ENCODE results near the gene ACOXL. TPM values are rescaled to one million over a fixed set of nuclear protein-coding genes. Genes with fewer than 3 reads are reported as not detected.

Gene ACOXL
- total and polyA plus RNA-seq, 10 of the 15 experiments (the other 5 are each of a cell fraction or from before 2014, with no cell fraction given), result 0.05 to 1.3 (median 0.71) TPM

- Histone ChIP-seq H3K4me3 (no peak overlapping the region), H3K9me3 (replicated peaks; ENCODE audit: control insufficient read depth, insufficient read depth, low read length) (no peaks in the 10 kb centered on the region), H3K27me3 (replicated peaks in 1 of 2; ENCODE audit: control insufficient read depth in 2 of 2, insufficient read depth in 2 of 2, low read length in 1 of 2) (no peaks in the 10 kb centered on the region), H3K27ac (ENCODE audit: control insufficient read depth, insufficient read depth) (no peak overlapping the region), H3K4me2 (ENCODE audit: control insufficient read depth, insufficient read depth) (no peak overlapping the region), H2AFZ (ENCODE audit: control insufficient read depth, low read depth, low read length) (no peak overlapping the region), H4K20me1 (ENCODE audit: control insufficient read depth, insufficient read depth) (no peaks in the 10 kb centered on the region; the same call in 1 of the 2 replicates), H3K36me3 (ENCODE audit: control insufficient read depth in 2 of 2, insufficient read depth in 2 of 2, low read length in 1 of 2) (no peaks in the 10 kb centered on the region; a peak in 1 of 4 replicates), H3K79me2 (ENCODE audit: control insufficient read depth, insufficient read depth, low read length) (no peaks in the 10 kb centered on the region), H3K9ac (ENCODE audit: control insufficient read depth, insufficient read depth, low read length) (no peak overlapping the region), H3K4me1 (ENCODE audit: control insufficient read depth, insufficient read depth, low read length) (peaks cover 3% of the 10 kb centered on the region)
- in situ Hi-C loops (cut with MboI) (no loop called here), intact Hi-C loops (cut with micrococcal nuclease; ENCODE audit: unreplicated experiment) (no loop called here)
- WGBS (ENCODE audit: insufficient coverage, insufficient replicate concordance, low lambda C conversion rate, missing lambda C conversion rate), result 68% methylated on average over 8 of the region's 8 CpGs
- ChIA-PET RAD21 (ENCODE audit: unreplicated experiment) (no interaction called here), POLR2A (no interaction called here), SMC1A (ENCODE audit: uncharacterized antibody, unreplicated experiment) (interaction anchor here (1.4 kb wide), 1 partner anchor 14 kb away, joined by 6 read pairs; no protein-coding TSS in a partner anchor), CTCF (interaction anchor here (1.0 to 6.1 kb wide), 2 partner anchors 16 to 24 kb away, joined by 3 to 43 read pairs; no protein-coding TSS in a partner anchor)
- no TSS peak for BruUV-seq (replicated peaks)
- TF ChIP-seq ZNF24 (IDR thresholded peaks at IDR 0.05) (no peak), EZH2 (IDR thresholded peaks at IDR 0.05; ENCODE audit: borderline replicate concordance, control insufficient read depth, low read depth, low read length) (no peak), NFYA (IDR thresholded peaks at IDR 0.05; ENCODE audit: borderline replicate concordance, low read depth, low read length) (no peak), ASH2L (IDR thresholded peaks at IDR 0.05; ENCODE audit: borderline replicate concordance, low read depth) (no peak), EGR1 (IDR thresholded peaks at IDR 0.05; ENCODE audit: borderline replicate concordance in 1 of 2, low read depth in 2 of 2, low read length in 2 of 2) (no peak), CBX5 (IDR thresholded peaks at IDR 0.05; ENCODE audit: low read depth) (no peak)
- TF ChIP-seq, protein P1, sequence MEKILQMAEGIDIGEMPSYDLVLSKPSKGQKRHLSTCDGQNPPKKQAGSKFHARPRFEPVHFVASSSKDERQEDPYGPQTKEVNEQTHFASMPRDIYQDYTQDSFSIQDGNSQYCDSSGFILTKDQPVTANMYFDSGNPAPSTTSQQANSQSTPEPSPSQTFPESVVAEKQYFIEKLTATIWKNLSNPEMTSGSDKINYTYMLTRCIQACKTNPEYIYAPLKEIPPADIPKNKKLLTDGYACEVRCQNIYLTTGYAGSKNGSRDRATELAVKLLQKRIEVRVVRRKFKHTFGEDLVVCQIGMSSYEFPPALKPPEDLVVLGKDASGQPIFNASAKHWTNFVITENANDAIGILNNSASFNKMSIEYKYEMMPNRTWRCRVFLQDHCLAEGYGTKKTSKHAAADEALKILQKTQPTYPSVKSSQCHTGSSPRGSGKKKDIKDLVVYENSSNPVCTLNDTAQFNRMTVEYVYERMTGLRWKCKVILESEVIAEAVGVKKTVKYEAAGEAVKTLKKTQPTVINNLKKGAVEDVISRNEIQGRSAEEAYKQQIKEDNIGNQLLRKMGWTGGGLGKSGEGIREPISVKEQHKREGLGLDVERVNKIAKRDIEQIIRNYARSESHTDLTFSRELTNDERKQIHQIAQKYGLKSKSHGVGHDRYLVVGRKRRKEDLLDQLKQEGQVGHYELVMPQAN (conservative IDR thresholded peaks at IDR 0.05), result no peak
- TF ChIP-seq, protein P2, sequence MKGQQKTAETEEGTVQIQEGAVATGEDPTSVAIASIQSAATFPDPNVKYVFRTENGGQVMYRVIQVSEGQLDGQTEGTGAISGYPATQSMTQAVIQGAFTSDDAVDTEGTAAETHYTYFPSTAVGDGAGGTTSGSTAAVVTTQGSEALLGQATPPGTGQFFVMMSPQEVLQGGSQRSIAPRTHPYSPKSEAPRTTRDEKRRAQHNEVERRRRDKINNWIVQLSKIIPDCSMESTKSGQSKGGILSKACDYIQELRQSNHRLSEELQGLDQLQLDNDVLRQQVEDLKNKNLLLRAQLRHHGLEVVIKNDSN (IDR thresholded peaks at IDR 0.05; ENCODE audit: borderline replicate concordance, extremely low read length, insufficient read depth, low read depth, low read length), result no peak
- DNase-seq (ENCODE audit: low read depth, low spot score) (no peak), ATAC-seq (no peak), FAIRE-seq (no peak)
Observed at GRCh38 chr2:110836671-110837070, 104.3 kb downstream of the ACOXL start.

Measured in GM12878 (cell line).